ENCODE results near the gene ADGRB3.
A peak's percentile ranks its signal among the peaks of the same experiment; 100 is the strongest.
"Not testable (repeated sequence)": the region's sequence is repeated elsewhere in the genome, so short reads cannot be mapped to it uniquely, and the experiment has no call there.

The ADGRB3 gene

GRCh38 chr6:69416776-69417175 lies 781.7 kb downstream of the ADGRB3 start:
- DNase-seq, result peak in 2 of 56 donors; percentile 1 to 19

DNA sequence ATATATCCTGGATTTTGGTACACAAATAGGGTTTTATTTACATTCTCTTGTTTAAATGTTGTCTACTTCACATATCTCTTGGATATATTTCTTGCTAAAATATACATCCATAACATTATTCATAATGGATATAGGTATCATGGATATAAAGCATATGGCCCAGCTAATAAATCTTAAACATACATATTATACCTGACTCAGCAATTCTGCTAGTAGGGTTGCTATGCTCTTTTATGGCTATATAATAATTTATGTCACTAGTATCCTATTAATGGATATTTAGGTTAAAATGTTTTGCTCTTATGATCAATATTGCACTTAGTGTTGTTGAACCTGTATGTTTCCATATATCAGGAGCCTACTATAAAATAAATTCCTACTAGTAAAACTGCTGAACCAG lies 786.2 kb downstream of the ADGRB3 start:
- no peak for DNase-seq

- no peak for DNase-seq
These were observed 786.9 kb downstream of the ADGRB3 start for GRCh38 chr6:69422020-69422419.

- peak in 12 of 56 donors; percentile 2 to 38 (median 12) for DNase-seq
These were observed 787.4 kb downstream of the ADGRB3 start for GRCh38 chr6:69422475-69422874.

GRCh38 chr6:69423785-69424184 lies 788.7 kb downstream of the ADGRB3 start:
- no peak for DNase-seq

GRCh38 chr6:69424581-69424980 lies 789.5 kb downstream of the ADGRB3 start:
- DNase-seq, result no peak

DNA sequence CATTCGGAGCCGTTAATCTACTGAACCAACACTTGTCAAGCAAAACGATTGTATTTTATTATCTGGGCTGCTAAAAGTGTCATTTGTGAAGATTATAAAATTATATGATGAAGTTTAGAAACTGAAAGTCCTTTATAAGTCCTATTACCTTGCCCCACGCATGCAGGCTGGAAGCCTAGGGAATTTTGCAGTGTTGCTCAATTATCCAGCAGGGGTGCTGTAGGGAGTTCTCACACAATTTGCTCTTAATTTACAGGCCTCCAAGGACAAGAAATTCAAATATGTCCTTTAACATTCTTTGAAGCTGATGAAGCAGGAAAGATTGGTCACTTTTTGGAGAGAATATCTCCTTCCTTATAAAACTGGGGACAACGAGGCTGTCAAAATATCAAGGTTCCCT lies 792.8 kb downstream of the ADGRB3 start:
- DNase-seq, result no peak

GRCh38 chr6:69432168-69432567 lies 797.1 kb downstream of the ADGRB3 start:
- not testable (repeated sequence) for DNase-seq

DNA sequence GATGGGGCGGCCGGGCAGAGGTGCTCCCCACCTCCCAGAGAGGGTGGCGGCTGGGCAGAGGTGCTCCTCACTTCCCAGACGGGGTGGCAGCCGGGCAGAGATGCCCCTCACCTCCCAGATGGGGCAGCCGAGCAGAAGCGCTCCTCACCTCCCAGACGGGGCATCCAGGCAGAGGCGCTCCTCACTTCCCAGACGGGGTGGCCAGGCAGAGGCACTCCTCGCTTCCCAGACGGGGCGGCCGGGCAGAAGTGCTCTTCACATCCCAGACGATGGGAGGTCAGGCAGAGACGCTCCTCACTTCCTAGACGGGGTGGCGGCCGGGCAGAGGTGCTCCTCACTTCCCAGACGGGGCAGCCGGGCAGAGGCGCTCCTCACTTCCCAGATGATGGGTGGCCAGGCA lies 798.0 kb downstream of the ADGRB3 start:
- DNase-seq, result not testable (repeated sequence)

- no peak for DNase-seq
These were observed 803.0 kb downstream of the ADGRB3 start for GRCh38 chr6:69438113-69438512.
